AG04450 (cell line): ENCODE data around the gene LYRM9. TPM values are rescaled to one million over a fixed set of nuclear protein-coding genes. Genes with fewer than 3 reads are reported as not detected.

ENCODE experiments used
- CTCF ChIA-PET: fragments of 300-600, 350-600 bp; formaldehyde crosslinking; extraction: SDS; loops from one replicate; lab custom pipeline; 2022; ENCODE audit warnings: antibody characterized with exemption, inconsistent platforms; lab: Charles Lee
- POLR2A ChIA-PET: fragments of 350-600 bp; formaldehyde crosslinking; extraction: SDS; loops from one replicate; lab custom pipeline; 2021; ENCODE audit warnings: antibody characterized with exemption, inconsistent platforms; lab: Yijun Ruan, JAX
- DNase-seq: peaks from one replicate; pipeline ENCODE4 v3.0.0-alpha.2; 2011; ENCODE audit warnings: low read depth, low spot score
- H3K27ac ChIP-seq: one replicate; pipeline ENCODE4 v1.5.1; 2012; ENCODE audit warnings: low read depth, low read length, control low read depth
- H3K27me3 ChIP-seq: one replicate; pipeline ENCODE4 v1.6.0; 2012; ENCODE audit warnings: low read length; ENCODE audit not compliant: control insufficient read depth, insufficient read depth
- H3K4me3 ChIP-seq: 2 replicates; pipeline ENCODE4 v1.5.1; 2011; ENCODE audit warnings: mild to moderate bottlenecking, low read depth, low read length, control low read depth
- H3K9me3 ChIP-seq: 2 replicates; pipeline ENCODE4 v1.5.1; 2012; ENCODE audit warnings: low read length; ENCODE audit not compliant: control insufficient read depth, insufficient read depth
- CTCF ChIP-seq: IDR thresholded peaks from 2 replicates; pipeline ENCODE4 v1.5.1; 2011; ENCODE audit warnings: low read depth, low read length, control low read depth, inconsistent platforms
- polyA plus RNA-seq: library from polyadenylated mRNA; depleted of rRNA; stranded (reverse); fragments of >200 nt; gene quantifications from 2 replicates; pipeline ENCODE4 v1.2.3, GENCODE V29; 2011

The LYRM9 gene
- polyA plus RNA-seq, 1 experiment, result 4.9 TPM

DNA sequence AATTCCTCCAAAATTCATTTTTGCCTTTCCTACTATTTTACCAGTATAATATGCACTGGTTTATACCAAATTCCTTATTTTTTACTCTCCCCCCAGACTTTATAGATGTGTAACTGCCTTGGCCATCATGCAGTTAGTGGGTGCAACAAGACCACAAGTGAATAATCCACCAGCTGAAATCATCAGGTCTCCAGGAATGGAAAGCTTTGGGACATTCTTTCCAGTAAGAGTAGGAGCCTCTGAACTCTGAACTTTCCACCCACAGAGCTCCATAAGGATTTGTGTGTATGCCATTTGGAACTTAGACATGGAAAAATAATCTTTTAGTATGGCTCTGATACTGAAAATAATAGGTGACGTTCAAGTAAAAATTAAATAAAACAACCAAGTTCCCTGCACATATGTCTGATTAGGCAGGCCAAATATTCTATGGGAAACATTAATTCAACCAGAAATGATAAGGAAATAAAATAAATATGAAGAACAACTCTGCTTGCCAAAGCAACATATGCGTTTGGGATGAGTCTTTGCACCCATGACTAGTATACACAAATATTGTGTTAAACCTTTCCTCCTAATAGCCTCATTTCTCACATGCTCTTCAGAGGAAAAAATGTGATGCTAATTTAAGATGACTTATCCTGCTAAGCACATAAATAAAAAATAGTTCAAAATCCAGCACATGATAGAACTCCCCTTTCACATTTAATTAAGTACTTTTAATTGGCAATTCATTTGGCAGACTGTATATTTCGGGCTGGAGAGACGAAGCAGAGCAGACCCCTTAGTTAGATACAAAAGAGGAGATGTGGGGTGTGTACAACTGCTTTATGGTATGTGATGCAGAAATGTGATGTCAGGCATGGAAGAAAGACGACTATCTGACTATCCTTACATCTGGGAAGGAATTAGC, 11.6 kb upstream of the LYRM9 start:
- H3K27ac ChIP-seq, result no peak overlapping the region
- ChIA-PET CTCF (interaction anchor here (1.0 kb wide), 1 partner anchor 11 kb away, joined by 5 read pairs; no protein-coding TSS in a partner anchor), POLR2A (no interaction called here)
- no peak overlapping the region for H3K4me3 ChIP-seq
- TF ChIP-seq CTCF, result no peak
- DNase-seq, result no peak
- peaks cover 10% of the 10 kb centered on the region for H3K27me3 ChIP-seq
- H3K9me3 ChIP-seq, result no peaks in the 10 kb centered on the region; the same call in 1 of the 2 replicates

DNA sequence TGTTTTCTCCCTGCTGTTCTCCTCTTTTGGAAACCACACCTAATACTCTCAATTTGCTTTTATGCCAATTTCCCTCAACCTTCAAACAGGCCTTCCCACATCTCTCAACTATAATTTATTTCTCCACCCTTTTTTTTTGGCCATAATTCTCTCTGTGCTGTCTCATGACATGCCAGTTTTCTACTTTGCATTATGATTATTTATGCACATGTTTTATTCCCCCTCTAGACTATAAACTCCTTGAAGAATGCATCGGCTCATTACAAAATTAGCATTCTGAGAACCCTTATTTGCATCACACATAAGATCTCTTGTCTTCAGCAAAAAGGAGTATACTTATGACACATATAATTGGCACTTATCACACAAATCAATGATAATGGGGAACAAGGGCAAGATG, 10.9 kb upstream of the LYRM9 start:
- no peak for DNase-seq
- no peak overlapping the region for H3K4me3 ChIP-seq
- peaks cover 10% of the 10 kb centered on the region for H3K27me3 ChIP-seq
- CTCF ChIA-PET, result no interaction called here
- no peak for TF ChIP-seq CTCF
- POLR2A ChIA-PET, result no interaction called here
- H3K9me3 ChIP-seq, result no peaks in the 10 kb centered on the region; the same call in 1 of the 2 replicates
- no peak overlapping the region for H3K27ac ChIP-seq

GRCh38 chr17:27899525-27899924, 6.4 kb upstream of the LYRM9 start:
- no peak for DNase-seq
- Histone ChIP-seq H3K27me3 (peaks cover 9% of the 10 kb centered on the region), H3K27ac (no peak overlapping the region), H3K9me3 (no peaks in the 10 kb centered on the region), H3K4me3 (no peak overlapping the region)
- TF ChIP-seq CTCF, result no peak
- ChIA-PET CTCF (no interaction called here), POLR2A (interaction anchor here (0.6 kb wide), 1 partner anchor 99 kb away, joined by 3 read pairs; the partner anchor contains the start of gene NOS2)

DNA sequence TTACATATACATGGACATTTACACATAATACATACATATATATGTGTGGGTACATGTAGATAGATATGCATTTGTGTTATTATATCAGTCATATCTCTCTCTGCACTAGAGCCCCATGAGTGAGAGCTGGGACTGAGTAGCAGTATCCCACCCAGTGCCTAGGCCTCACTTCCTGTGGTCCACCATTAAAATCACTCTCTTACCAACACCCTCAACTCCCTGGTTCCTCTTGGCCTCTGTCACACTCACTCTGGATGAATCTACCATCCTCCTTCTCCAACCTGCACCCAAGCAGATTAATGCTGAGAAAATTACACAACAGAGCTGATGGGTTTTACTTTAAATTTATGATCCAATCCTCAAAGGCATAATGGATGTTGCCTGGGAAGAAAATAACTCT, 4.9 kb upstream of the LYRM9 start:
- ChIA-PET POLR2A (no interaction called here), CTCF (interaction anchor here (1.0 kb wide), 1 partner anchor 93 kb away, joined by 3 read pairs; no protein-coding TSS in a partner anchor)
- TF ChIP-seq CTCF, result no peak
- no peak overlapping the region for H3K27ac ChIP-seq
- H3K4me3 ChIP-seq, result no peak overlapping the region
- no peaks in the 10 kb centered on the region for H3K9me3 ChIP-seq
- DNase-seq, result no peak
- H3K27me3 ChIP-seq, result peaks cover 8% of the 10 kb centered on the region

DNA sequence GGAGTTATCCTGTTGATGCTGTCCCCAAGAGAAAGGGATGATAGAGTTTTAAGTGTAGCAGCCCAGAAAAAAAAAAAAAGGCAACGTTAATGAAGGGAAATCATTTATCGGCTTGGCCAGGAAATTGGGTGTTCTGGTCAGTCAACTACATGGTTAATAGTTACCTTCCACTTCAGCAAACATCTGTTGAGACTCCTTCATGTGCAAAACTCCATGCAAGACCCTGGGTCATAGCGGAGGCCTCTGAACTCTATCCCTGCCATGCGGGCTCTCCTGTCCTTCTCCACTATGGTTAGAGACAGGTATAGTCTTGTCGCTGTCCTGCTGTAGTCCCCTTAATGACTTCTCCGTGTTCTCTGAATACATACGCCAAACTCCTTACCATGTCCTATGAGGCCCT, 3.5 kb upstream of the LYRM9 start:
- H3K27ac ChIP-seq, result no peak overlapping the region
- no peak for TF ChIP-seq CTCF
- ChIA-PET POLR2A (no interaction called here), CTCF (no interaction called here)
- no peaks in the 10 kb centered on the region for H3K9me3 ChIP-seq
- no peak overlapping the region for H3K4me3 ChIP-seq
- no peak for DNase-seq
- H3K27me3 ChIP-seq, result peaks cover 4% of the 10 kb centered on the region
